GM12892 (cell line): ENCODE measurements around the gene ANO2.

Source experiments
- POLR2A ChIP-seq: IDR thresholded peaks from 2 replicates; pipeline ENCODE4 v1.6.1; 2011; ENCODE audit warnings: low read depth, low read length, control low read depth
- POLR2AphosphoS5 ChIP-seq: IDR thresholded peaks from 2 replicates; pipeline ENCODE4 v1.6.1; 2011; ENCODE audit warnings: low read depth, low read length, control low read depth
- TAF1 ChIP-seq: IDR thresholded peaks from 2 replicates; pipeline ENCODE4 v1.6.1; 2011; ENCODE audit warnings: low read depth, mild to moderate bottlenecking, control low read depth, low read length, borderline replicate concordance

- TF ChIP-seq POLR2A (no peak), TAF1 (no peak), POLR2AphosphoS5 (no peak)
Measured at GRCh38 chr12:5806371-5807089, 138.5 kb downstream of the ANO2 start.
